Measurements from ENCODE around the gene ENHO.

The ENHO gene

DNA sequence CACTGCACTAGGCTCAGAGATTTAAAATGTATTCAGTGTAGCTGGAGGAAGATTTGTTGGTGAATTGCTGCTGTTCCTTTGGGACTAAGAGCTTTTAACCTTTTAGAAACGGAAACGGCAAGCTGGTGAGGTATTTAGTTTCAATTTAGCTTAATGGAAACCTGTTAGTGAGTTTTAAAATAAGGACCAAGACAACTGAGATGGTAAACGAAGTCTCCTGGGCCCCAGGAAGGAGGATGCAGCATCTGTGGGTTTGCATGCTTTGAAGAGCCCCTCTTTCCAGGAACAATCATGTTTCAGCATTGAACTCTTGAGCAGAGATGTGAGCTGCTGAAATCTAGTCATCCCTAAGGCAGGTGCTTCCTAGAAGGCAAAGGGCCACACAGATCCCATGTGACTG, 47.7 kb downstream of the ENHO start:
- no peak for DNase-seq (ENCODE audit: low spot score)

Measured in NAMALWA (cell line).